SK-N-SH treated with all-trans-retinoic acid at 6 μM for 48 hours (cell line): ENCODE data around the gene CITED2.

Experiments used
- ATAC-seq: fragments of 200-7000 bp; cut with Tn5 transposase; 3 replicates; pipeline ENCODE4 v1.9.1; 2020; ENCODE audit warnings: mild to moderate bottlenecking, moderate library complexity
- ARNTL ChIP-seq: fragments of 450-650 bp; formaldehyde crosslinking; IDR thresholded peaks from 2 replicates; pipeline ENCODE4 v1.5.0; 2020; ENCODE audit warnings: low read depth, mild to moderate bottlenecking, moderate library complexity, borderline replicate concordance
- BACH2 ChIP-seq: fragments of 250-450 bp; sonication (Bioruptor Pico); IDR thresholded peaks from 2 replicates; pipeline ENCODE4 v1.9.0; 2021; ENCODE audit warnings: mild to moderate bottlenecking, borderline replicate concordance
- CREB5 ChIP-seq: fragments of 250-450 bp; sonication (Bioruptor Pico); IDR thresholded peaks from 2 replicates; pipeline ENCODE4 v1.5.1; 2020; ENCODE audit warnings: low read depth, mild to moderate bottlenecking, moderate library complexity
- CSDC2 ChIP-seq: fragments of 250-450 bp; sonication (Bioruptor Pico); IDR thresholded peaks from 2 replicates; pipeline ENCODE4 v1.5.0; 2020; ENCODE audit warnings: mild to moderate bottlenecking, moderate library complexity
- CSRNP3 ChIP-seq: fragments of 250-450 bp; sonication (Bioruptor Pico); IDR thresholded peaks from 2 replicates; pipeline ENCODE4 v1.5.1; 2021; ENCODE audit warnings: mild to moderate bottlenecking, moderate library complexity
- GLIS3 ChIP-seq: fragments of 250-450 bp; sonication (Bioruptor Pico); IDR thresholded peaks from 2 replicates; pipeline ENCODE4 v1.5.0; 2020; ENCODE audit warnings: mild to moderate bottlenecking, moderate library complexity
- ISL1 ChIP-seq: fragments of 250-450 bp; sonication (Bioruptor Pico); IDR thresholded peaks from 2 replicates; pipeline ENCODE4 v2.1.2; 2022; ENCODE audit warnings: mild to moderate bottlenecking, moderate library complexity
- OSR1 ChIP-seq: fragments of 250-450 bp; sonication (Bioruptor Pico); IDR thresholded peaks from 2 replicates; pipeline ENCODE4 v1.8.0; 2022; ENCODE audit warnings: moderate library complexity, mild to moderate bottlenecking, inconsistent platforms
- PATZ1 ChIP-seq: fragments of 250-450 bp; sonication (Bioruptor Pico); IDR thresholded peaks from 2 replicates; pipeline ENCODE4 v1.8.0; 2020; ENCODE audit warnings: mild to moderate bottlenecking, moderate library complexity, borderline replicate concordance
- POU6F1 ChIP-seq: fragments of 250-450 bp; sonication (Bioruptor Pico); IDR thresholded peaks from 2 replicates; pipeline ENCODE4 v1.8.0; 2021; ENCODE audit warnings: low read depth, mild to moderate bottlenecking, moderate library complexity, borderline replicate concordance
- PPARA ChIP-seq: fragments of 250-450 bp; sonication (Bioruptor Pico); IDR thresholded peaks from 2 replicates; pipeline ENCODE4 v1.5.0; 2020; ENCODE audit warnings: mild to moderate bottlenecking, borderline replicate concordance
- RARB ChIP-seq: fragments of 250-450 bp; sonication (Bioruptor Pico); IDR thresholded peaks from 2 replicates; pipeline ENCODE4 v1.8.0; 2021; ENCODE audit warnings: mild to moderate bottlenecking, moderate library complexity
- SNAI2 ChIP-seq: fragments of 250-450 bp; sonication (Bioruptor Pico); IDR thresholded peaks from 2 replicates; pipeline ENCODE4 v1.5.0; 2020; ENCODE audit warnings: mild to moderate bottlenecking, moderate library complexity
- TCF4 ChIP-seq: fragments of 250-450 bp; sonication (Bioruptor Pico); IDR thresholded peaks from 2 replicates; pipeline ENCODE4 v1.8.0; 2021; ENCODE audit warnings: mild to moderate bottlenecking, moderate library complexity, borderline replicate concordance
- TOX ChIP-seq: fragments of 250-450 bp; sonication (Bioruptor Pico); IDR thresholded peaks from 2 replicates; pipeline ENCODE4 v1.8.0; 2021; ENCODE audit warnings: mild to moderate bottlenecking, moderate library complexity, borderline replicate concordance
- TSHZ2 ChIP-seq: fragments of 250-450 bp; sonication (Bioruptor Pico); IDR thresholded peaks from 2 replicates; pipeline ENCODE4 v1.5.0; 2020; ENCODE audit warnings: mild to moderate bottlenecking, moderate library complexity
- ZC3H10 ChIP-seq: fragments of 250-450 bp; sonication (Bioruptor Pico); IDR thresholded peaks from 2 replicates; pipeline ENCODE4 v1.5.1; 2021; ENCODE audit warnings: mild to moderate bottlenecking, moderate library complexity
- ZFP3 ChIP-seq: fragments of 250-450 bp; sonication (Bioruptor Pico); IDR thresholded peaks from 2 replicates; pipeline ENCODE4 v1.5.0; 2020; ENCODE audit warnings: mild to moderate bottlenecking, moderate library complexity
- ZFP30 ChIP-seq: fragments of 450-650 bp; formaldehyde crosslinking; IDR thresholded peaks from 2 replicates; pipeline ENCODE4 v1.5.0; 2022; ENCODE audit warnings: mild to moderate bottlenecking, moderate library complexity
- ZNF565 ChIP-seq: fragments of 450-650 bp; formaldehyde crosslinking; conservative IDR thresholded peaks from 2 replicates; pipeline ENCODE4 v1.5.0; 2020; ENCODE audit warnings: low read depth, mild to moderate bottlenecking, moderate library complexity
- ZNF70 ChIP-seq: fragments of 450-650 bp; formaldehyde crosslinking; IDR thresholded peaks from 2 replicates; pipeline ENCODE4 v1.5.0; 2020; ENCODE audit warnings: mild to moderate bottlenecking, moderate library complexity
- ZNF8 ChIP-seq: fragments of 450-650 bp; formaldehyde crosslinking; IDR thresholded peaks from 2 replicates; pipeline ENCODE4 v1.5.0; 2020; ENCODE audit warnings: mild to moderate bottlenecking, moderate library complexity

Gene CITED2

GRCh38 chr6:139349464-139350020 lies 24.9 kb downstream of the CITED2 start:
- no peak for TF ChIP-seq ISL1
- TF ChIP-seq TOX: no peak
- no peak for TF ChIP-seq POU6F1
- no peak for TF ChIP-seq PPARA (CRISPR knock-in tag)
- no peak for ATAC-seq

GRCh38 chr6:139346392-139346791 lies 28.1 kb downstream of the CITED2 start:
- no peak for TF ChIP-seq ZNF565
- TF ChIP-seq ZFP3 (CRISPR knock-in tag): no peak
- TF ChIP-seq GLIS3 (CRISPR knock-in tag): no peak
- no peak for TF ChIP-seq RARB
- TF ChIP-seq TSHZ2 (CRISPR knock-in tag): no peak
- no peak for TF ChIP-seq BACH2 (CRISPR knock-in tag)
- TF ChIP-seq ZC3H10 (CRISPR knock-in tag): no peak
- TF ChIP-seq ZFP30 (CRISPR knock-in tag): no peak
- TF ChIP-seq ARNTL (CRISPR knock-in tag): no peak
- no peak for TF ChIP-seq TOX
- no peak for TF ChIP-seq PATZ1
- no peak for TF ChIP-seq PPARA (CRISPR knock-in tag)
- TF ChIP-seq OSR1 (CRISPR knock-in tag): no peak
- TF ChIP-seq CSDC2 (CRISPR knock-in tag): no peak
- no peak for TF ChIP-seq CSRNP3 (CRISPR knock-in tag)
- no peak for TF ChIP-seq SNAI2
- TF ChIP-seq TCF4 (CRISPR knock-in tag): no peak
- TF ChIP-seq, all 23 proteins: peak for 0
- no peak for ATAC-seq

GRCh38 chr6:139344186-139344963 lies 30.1 kb downstream of the CITED2 start:
- ATAC-seq: no peak
- TF ChIP-seq TSHZ2 (CRISPR knock-in tag) (no peak), OSR1 (CRISPR knock-in tag) (no peak), CREB5 (CRISPR knock-in tag) (no peak), BACH2 (CRISPR knock-in tag) (no peak), ZNF8 (no peak), GLIS3 (CRISPR knock-in tag) (no peak), ZNF70 (no peak), ARNTL (CRISPR knock-in tag) (no peak), POU6F1 (no peak), PPARA (CRISPR knock-in tag) (no peak), ZFP3 (CRISPR knock-in tag) (no peak)
